ENCODE measurements around the gene N4BP2.

N4BP2 gene

DNA sequence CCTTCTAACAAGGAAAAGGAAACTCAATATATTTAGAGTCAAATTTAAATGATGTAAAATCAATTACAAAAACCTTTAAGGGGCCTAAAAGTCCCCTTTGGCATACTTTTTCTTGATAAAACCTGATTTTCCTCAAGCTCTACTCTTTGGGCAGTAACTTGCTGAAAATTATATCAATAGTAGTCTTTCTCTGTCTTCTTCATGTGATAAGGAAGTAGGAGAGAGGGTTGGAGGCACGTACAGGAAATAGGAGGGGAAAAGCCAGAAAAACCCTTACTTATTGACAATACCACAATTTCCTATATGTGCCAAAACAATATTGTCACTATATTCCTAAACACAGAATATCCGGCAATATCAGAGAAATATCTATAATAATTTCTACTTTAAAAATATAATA, 149.8 kb downstream of the N4BP2 start:
- TF ChIP-seq NFIC (IDR thresholded peaks at IDR 0.05), result no peak
- no peak for TF ChIP-seq TEAD4 (IDR thresholded peaks at IDR 0.05)
- TF ChIP-seq TCF12 (IDR thresholded peaks at IDR 0.05; ENCODE audit: low read depth), result no peak
- no peak for TF ChIP-seq FOXM1 (IDR thresholded peaks at IDR 0.05; ENCODE audit: borderline replicate concordance, low read depth)
- TF ChIP-seq CREB1 (IDR thresholded peaks at IDR 0.05; ENCODE audit: low read depth), result no peak
- no peak for TF ChIP-seq EP300 (IDR thresholded peaks at IDR 0.05; ENCODE audit: borderline replicate concordance)
- TF ChIP-seq CEBPB (IDR thresholded peaks at IDR 0.05), result no peak
- TF ChIP-seq, protein P1, sequence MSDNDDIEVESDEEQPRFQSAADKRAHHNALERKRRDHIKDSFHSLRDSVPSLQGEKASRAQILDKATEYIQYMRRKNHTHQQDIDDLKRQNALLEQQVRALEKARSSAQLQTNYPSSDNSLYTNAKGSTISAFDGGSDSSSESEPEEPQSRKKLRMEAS (IDR thresholded peaks at IDR 0.05), result no peak
- TF ChIP-seq, protein P2, sequence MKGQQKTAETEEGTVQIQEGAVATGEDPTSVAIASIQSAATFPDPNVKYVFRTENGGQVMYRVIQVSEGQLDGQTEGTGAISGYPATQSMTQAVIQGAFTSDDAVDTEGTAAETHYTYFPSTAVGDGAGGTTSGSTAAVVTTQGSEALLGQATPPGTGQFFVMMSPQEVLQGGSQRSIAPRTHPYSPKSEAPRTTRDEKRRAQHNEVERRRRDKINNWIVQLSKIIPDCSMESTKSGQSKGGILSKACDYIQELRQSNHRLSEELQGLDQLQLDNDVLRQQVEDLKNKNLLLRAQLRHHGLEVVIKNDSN (IDR thresholded peaks at IDR 0.05), result no peak
- TF ChIP-seq YY1 (IDR thresholded peaks at IDR 0.05; ENCODE audit: low read depth), result no peak
- TF ChIP-seq EGR1 (IDR thresholded peaks at IDR 0.05), result no peak
- TF ChIP-seq, protein P3, sequence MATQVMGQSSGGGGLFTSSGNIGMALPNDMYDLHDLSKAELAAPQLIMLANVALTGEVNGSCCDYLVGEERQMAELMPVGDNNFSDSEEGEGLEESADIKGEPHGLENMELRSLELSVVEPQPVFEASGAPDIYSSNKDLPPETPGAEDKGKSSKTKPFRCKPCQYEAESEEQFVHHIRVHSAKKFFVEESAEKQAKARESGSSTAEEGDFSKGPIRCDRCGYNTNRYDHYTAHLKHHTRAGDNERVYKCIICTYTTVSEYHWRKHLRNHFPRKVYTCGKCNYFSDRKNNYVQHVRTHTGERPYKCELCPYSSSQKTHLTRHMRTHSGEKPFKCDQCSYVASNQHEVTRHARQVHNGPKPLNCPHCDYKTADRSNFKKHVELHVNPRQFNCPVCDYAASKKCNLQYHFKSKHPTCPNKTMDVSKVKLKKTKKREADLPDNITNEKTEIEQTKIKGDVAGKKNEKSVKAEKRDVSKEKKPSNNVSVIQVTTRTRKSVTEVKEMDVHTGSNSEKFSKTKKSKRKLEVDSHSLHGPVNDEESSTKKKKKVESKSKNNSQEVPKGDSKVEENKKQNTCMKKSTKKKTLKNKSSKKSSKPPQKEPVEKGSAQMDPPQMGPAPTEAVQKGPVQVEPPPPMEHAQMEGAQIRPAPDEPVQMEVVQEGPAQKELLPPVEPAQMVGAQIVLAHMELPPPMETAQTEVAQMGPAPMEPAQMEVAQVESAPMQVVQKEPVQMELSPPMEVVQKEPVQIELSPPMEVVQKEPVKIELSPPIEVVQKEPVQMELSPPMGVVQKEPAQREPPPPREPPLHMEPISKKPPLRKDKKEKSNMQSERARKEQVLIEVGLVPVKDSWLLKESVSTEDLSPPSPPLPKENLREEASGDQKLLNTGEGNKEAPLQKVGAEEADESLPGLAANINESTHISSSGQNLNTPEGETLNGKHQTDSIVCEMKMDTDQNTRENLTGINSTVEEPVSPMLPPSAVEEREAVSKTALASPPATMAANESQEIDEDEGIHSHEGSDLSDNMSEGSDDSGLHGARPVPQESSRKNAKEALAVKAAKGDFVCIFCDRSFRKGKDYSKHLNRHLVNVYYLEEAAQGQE (IDR thresholded peaks at IDR 0.05; ENCODE audit: low read depth), result no peak
- no peak for TF ChIP-seq ZBTB7A (IDR thresholded peaks at IDR 0.05; ENCODE audit: low read depth)
- no peak for TF ChIP-seq TAF1 (IDR thresholded peaks at IDR 0.05; ENCODE audit: low read depth)
- TF ChIP-seq RAD21 (IDR thresholded peaks at IDR 0.05; ENCODE audit: low read depth), result no peak

Measured in Ishikawa (cell line).